ENCODE measurements around the gene TRAF6.

The TRAF6 gene

DNA sequence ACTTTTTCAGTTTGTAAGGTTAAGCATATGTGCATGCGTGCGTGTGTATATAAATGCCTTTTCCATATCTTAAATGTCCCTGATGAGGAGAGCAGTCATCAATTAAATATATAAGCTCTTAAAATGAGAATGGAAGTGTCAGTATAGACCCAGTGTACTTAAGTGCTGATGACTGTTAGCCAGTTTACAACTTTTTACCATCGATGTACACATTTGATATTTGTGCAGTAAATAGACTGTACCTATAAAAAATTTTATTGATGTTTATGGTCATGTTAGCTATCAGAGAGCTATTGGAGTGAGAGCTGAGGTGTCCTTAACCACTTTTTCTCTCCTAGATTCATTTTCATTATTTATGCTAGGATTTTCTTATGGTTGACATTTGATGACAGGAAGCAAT is 45.4 kb downstream of the TRAF6 start:
- no peak for DNase-seq (ENCODE audit: low read depth)
- H3K4me3 ChIP-seq (ENCODE audit: low read depth, low read length) = no peak overlapping the region

DNA sequence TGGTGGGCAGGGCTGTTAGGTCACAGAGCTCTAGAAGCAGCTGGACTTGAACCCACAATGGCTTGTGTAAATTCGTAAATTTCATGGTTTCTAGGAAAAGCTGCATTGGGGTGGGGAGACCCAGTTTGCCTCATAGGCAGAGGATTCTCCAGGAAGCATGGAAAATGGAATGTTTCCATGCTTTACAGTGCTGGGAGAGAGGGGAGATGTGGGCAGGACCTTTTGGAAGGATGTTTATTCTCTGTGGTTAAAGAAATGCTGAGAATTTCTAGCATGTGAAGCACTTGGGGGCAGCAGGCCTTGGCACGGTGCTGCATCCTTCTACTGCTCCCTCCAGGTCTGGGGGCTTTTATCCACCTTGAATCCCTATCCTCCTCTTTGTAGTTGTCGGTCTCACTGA is 46.3 kb downstream of the TRAF6 start:
- no peak overlapping the region for H3K4me3 ChIP-seq (ENCODE audit: low read depth, low read length)
- DNase-seq (ENCODE audit: low read depth) = no peak

DNA sequence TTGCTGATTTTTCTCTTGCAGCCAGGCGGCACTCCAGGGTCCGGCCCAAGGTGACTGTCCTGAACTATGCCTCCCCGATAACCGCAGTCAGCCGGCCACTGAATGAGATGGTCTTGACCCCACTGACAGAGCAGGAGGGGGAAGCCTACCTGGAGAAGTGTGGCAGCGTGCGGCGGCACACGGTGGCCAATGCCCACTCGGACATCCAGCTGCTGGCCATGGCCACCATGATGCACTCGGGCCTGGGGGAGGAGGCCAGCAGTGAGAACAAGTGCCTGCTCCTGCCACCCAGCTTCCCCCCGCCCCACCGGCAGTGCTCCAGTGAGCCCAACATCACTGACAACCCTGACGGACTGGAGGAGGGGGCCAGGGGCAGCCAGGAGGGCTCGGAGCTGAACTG is 47.8 kb downstream of the TRAF6 start:
- no peak overlapping the region for H3K4me3 ChIP-seq (ENCODE audit: low read depth, low read length)
- DNase-seq (ENCODE audit: low read depth) = no peak

- no peak overlapping the region for H3K4me3 ChIP-seq (ENCODE audit: low read depth, low read length)
- DNase-seq (ENCODE audit: low read depth) = no peak
Measured at GRCh38 chr11:36460220-36460619, 49.9 kb downstream of the TRAF6 start.

- H3K4me3 ChIP-seq (ENCODE audit: low read depth, low read length) = no peak overlapping the region
- no peak for DNase-seq (ENCODE audit: low read depth)
Measured at GRCh38 chr11:36459046-36459445, 51.0 kb downstream of the TRAF6 start.

DNA sequence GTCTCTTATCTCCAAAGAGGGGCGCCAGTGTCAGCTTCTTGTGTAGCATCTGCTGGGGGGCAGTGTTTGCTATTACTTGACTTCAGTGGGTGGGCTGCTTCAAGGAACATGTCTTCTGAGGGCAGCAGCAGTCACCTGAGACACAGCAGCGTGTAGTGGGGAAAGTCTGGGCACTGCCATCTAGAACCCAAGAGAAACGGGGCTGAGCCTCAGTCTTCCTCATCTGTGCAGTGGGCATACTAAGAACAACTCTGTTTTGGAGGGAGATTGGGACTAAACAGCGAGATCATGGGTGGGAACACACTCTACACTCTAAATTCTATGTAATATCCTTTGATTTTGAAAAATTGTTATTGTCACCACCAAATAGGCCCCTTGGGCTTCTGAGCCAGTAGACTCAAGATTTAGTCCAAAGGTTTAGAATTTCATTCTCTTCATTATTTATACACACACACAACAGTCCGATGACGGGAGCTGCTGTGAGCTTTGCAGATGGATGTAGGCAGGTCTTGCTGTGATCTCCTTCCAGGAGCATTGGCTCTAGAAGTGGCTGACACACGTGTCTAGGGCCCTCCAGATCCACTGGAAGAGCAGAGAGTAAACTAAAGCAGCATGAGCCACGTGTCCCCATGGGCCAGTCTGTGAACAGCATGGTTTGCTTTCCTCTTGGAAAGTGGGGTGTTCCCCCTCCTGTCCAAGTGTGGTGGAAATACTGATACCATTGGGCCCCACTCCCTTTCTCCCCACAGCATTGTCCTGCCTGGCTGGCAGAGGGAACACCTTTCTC is 51.8 kb downstream of the TRAF6 start:
- no peak overlapping the region for H3K4me3 ChIP-seq (ENCODE audit: low read depth, low read length)
- DNase-seq (ENCODE audit: low read depth) = no peak

DNA sequence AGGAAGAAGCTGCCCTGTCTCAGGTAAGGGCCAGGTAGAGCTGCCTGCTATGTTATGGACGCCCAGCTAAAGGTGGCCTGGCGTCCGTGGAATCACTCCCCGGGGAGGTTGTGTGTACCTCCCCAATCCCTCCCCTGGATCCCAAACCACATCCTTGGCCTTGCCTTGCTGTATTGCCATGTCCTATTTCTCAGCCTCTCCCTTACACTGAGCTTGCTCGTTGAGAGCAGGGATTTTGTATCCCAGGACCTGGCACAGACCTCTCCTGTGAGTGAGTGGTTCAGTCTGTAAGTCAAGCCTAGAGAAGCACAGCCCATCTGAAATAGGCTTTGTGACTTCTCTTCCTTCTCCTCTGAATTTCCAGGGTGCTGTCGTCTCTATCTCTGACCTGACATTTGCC is 53.9 kb downstream of the TRAF6 start:
- peak; percentile 44 for DNase-seq (ENCODE audit: low read depth)
- no peak overlapping the region for H3K4me3 ChIP-seq (ENCODE audit: low read depth, low read length)

- peak; percentile 97 for DNase-seq (ENCODE audit: low read depth)
- H3K4me3 ChIP-seq (ENCODE audit: low read depth, low read length) = no peak overlapping the region
Measured at GRCh38 chr11:36455658-36456111, 54.4 kb downstream of the TRAF6 start.

- DNase-seq (ENCODE audit: low read depth) = no peak
Measured at GRCh38 chr11:36454941-36455631, 55.0 kb downstream of the TRAF6 start.

DNA sequence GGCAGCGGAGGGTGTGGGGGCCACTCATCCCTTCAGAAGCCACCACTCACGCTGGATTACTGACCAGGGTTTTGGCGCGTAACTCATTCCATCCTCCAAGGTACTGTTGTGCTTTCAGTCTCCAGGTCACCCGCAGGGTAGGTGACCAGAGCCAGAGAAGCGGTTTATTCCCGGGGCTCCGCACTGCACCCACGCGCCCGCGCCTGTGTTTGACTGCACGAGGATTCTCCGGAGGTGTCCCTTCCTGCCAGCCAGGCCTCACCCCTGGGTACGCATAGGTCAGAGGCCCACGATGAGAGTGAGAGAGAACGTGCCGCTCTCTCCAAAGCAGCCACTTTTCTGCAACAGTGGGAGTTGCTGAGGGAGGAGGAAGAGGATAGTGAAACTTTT is 55.5 kb downstream of the TRAF6 start:
- no peak for DNase-seq (ENCODE audit: low read depth)
- no peak overlapping the region for H3K4me3 ChIP-seq (ENCODE audit: low read depth, low read length)

More at GRCh38 chr11:36454941-36455631, 55.0 kb downstream of the TRAF6 start:
- H3K4me3 ChIP-seq (ENCODE audit: low read depth, low read length) = no peak overlapping the region

- no peak overlapping the region for H3K4me3 ChIP-seq (ENCODE audit: low read depth, low read length)
- DNase-seq (ENCODE audit: low read depth) = no peak
Measured at GRCh38 chr11:36453678-36454077, 56.4 kb downstream of the TRAF6 start.

GRCh38 chr11:36452961-36453360 is 57.1 kb downstream of the TRAF6 start:
- no peak for DNase-seq (ENCODE audit: low read depth)
- no peak overlapping the region for H3K4me3 ChIP-seq (ENCODE audit: low read depth, low read length)

- no peak overlapping the region for H3K4me3 ChIP-seq (ENCODE audit: low read depth, low read length)
- DNase-seq (ENCODE audit: low read depth) = no peak
Measured at GRCh38 chr11:36452236-36452940, 57.7 kb downstream of the TRAF6 start.

- no peak overlapping the region for H3K4me3 ChIP-seq (ENCODE audit: low read depth, low read length)
- no peak for DNase-seq (ENCODE audit: low read depth)
Measured at GRCh38 chr11:36451681-36452080, 58.4 kb downstream of the TRAF6 start.

- DNase-seq (ENCODE audit: low read depth) = no peak
- no peak overlapping the region for H3K4me3 ChIP-seq (ENCODE audit: low read depth, low read length)
Measured at GRCh38 chr11:36451045-36451444, 59.0 kb downstream of the TRAF6 start.

DNA sequence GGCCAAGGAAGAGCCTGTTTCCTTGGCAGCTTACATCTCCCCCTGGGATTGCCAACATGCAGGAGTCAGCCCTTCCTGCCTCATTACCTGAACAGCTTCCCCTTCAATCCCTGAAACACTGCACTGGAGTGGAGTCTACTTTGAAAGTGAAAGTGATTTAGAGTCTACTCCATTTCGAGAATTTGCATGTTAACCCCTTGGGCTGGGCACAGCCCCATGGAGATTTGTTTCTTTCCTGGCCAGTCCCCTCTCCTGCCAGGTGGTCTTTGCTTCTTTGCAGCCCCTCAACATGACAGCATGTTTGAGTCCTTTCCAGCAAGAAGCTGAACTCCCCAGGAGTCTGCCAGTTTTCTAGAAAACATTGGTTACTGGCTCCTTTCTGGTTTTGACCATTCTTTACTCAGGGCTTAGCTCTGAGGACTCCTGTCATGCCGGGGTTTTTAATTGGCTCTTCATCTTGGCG is 59.9 kb downstream of the TRAF6 start:
- H3K4me3 ChIP-seq (ENCODE audit: low read depth, low read length) = no peak overlapping the region
- no peak for DNase-seq (ENCODE audit: low read depth)

DNA sequence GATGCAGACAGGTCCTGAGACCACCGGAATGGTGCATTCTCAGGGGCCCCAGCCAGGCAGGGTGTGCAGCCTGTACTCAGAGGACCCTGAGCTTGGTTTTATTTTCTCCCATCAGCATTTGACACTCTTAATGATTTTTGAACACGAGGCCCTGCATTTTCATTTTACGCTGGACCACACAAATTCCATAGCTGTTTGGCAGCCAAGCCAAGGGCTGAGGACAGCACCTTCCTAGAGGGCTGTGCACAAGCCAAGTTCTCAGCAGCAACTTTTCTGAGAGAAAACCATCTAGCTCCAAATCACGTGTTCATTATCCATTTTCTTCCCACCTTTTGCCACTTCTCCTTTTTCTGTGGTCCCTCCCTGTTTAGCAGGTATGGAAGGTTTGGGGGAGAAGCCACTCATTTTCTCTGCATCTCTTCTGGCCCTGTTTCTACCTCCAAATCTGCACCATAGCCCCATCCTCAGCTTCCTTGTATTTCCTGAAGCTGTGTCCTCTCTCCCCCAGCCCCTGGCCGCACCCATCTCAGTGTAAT is 60.4 kb downstream of the TRAF6 start:
- H3K4me3 ChIP-seq (ENCODE audit: low read depth, low read length) = no peak overlapping the region
- no peak for DNase-seq (ENCODE audit: low read depth)

DNA sequence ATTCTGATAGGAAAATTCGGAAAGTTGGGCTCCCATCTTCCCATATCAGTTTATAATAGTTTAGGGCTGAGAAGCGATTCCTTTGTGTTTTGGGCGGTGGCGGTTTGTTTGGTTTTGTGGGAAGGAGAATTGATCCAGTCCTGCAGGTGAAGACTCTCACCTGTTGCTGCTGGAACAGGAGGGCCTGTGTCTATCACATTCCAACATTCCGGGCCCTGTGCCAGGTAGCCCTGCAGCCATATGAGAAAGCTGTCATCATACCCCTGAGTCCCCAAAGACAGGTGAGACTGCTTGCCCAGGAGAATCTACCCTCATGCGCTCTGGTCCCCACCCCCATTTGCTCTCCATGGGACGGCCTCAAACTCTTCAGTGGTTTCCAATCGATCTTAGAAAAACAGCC is 62.1 kb downstream of the TRAF6 start:
- no peak for DNase-seq (ENCODE audit: low read depth)
- no peak overlapping the region for H3K4me3 ChIP-seq (ENCODE audit: low read depth, low read length)

DNA sequence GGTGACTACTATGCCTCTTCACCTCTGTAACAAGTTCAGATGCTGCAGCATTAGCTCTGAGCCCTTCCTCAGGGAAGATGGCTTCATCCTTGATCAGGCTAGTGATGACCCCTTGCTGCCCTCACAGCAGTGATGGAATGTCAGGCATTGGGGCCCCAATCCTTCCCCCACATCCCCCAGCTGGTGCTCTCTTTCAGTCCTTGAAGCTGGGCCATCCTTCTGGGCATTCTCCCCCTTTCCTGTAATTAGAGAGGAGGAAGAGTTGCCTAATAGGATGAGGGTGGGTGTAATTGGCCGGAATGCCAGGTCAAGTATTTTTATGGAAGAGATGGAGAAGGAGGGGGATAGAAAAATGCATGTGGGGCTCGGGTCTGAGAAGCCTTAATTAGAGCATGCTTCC is 62.6 kb downstream of the TRAF6 start:
- H3K4me3 ChIP-seq (ENCODE audit: low read depth, low read length) = no peak overlapping the region
- DNase-seq (ENCODE audit: low read depth) = peak; percentile 39

DNA sequence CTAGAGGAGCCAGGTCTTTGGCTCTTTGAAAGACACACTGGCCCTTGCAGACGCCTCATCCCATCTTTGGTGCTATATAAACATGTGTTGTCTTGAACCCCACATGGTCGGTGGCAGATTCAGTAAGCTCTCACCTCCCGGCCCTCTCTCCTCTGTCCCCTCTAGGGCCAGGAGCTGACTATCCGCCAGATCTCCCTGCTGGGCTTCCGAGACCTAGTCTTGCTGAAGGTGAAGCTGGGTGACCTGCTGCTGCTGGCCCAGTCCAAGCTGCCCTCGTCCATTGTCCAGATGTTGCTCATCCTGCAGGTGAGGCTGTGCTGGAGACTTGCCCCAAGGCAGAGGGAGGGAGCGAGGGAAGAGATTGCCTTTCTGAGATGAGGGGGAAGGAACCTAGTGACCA is 63.9 kb downstream of the TRAF6 start:
- DNase-seq (ENCODE audit: low read depth) = no peak
- H3K4me3 ChIP-seq (ENCODE audit: low read depth, low read length) = no peak overlapping the region
